ENCODE data around the gene RNF166. TPM values are rescaled to one million over a fixed set of nuclear protein-coding genes. Genes with fewer than 3 reads are reported as not detected.

The RNF166 gene
- total and polyA plus RNA-seq, 2 of the 13 experiments (the other 11 are each of a cell fraction or from before 2014, with no cell fraction given), result 21.4 to 23.0 TPM

- TF ChIP-seq ZNF691 (CRISPR knock-in tag; IDR thresholded peaks at IDR 0.05; ENCODE audit: borderline replicate concordance, low read depth) (peak; percentile 95), SMYD3 (CRISPR knock-in tag; IDR thresholded peaks at IDR 0.05) (peak; percentile 88), ZBED4 (CRISPR knock-in tag; IDR thresholded peaks at IDR 0.05; ENCODE audit: borderline replicate concordance) (peak; percentile 94), RAD51 (IDR thresholded peaks at IDR 0.05; ENCODE audit: borderline replicate concordance) (no peak), HHEX (CRISPR knock-in tag; IDR thresholded peaks at IDR 0.05) (peak; percentile 23; the same call in 1 of the 2 replicates), SP4 (CRISPR knock-in tag; IDR thresholded peaks at IDR 0.05) (peak; percentile 76), STAT5B (CRISPR knock-in tag; IDR thresholded peaks at IDR 0.05) (0 out of 2 replicates have a peak, but pooled peaks have one; percentile 69), TAF15 (IDR thresholded peaks at IDR 0.05; ENCODE audit: low read depth, low read length, poor library complexity, severe bottlenecking) (no peak), ZBTB1 (CRISPR knock-in tag; IDR thresholded peaks at IDR 0.05; ENCODE audit: borderline replicate concordance) (no peak), ZNF660 (CRISPR knock-in tag; IDR thresholded peaks at IDR 0.05; ENCODE audit: borderline replicate concordance, low read depth) (no peak), ZKSCAN5 (CRISPR knock-in tag; IDR thresholded peaks at IDR 0.05) (no peak; the same call in 1 of the 2 replicates), ZNF335 (CRISPR knock-in tag; IDR thresholded peaks at IDR 0.05) (peak; percentile 97), HDAC6 (IDR thresholded peaks at IDR 0.05; ENCODE audit: low read depth, low read length) (no peak), ZFP1 (CRISPR knock-in tag; IDR thresholded peaks at IDR 0.05) (peak; percentile 94), FOXA1 (IDR thresholded peaks at IDR 0.05) (no peak), FOXA1 (CRISPR knock-in tag; IDR thresholded peaks at IDR 0.05) (peak; percentile 98), ZNF558 (CRISPR knock-in tag; IDR thresholded peaks at IDR 0.05; ENCODE audit: borderline replicate concordance) (no peak), MBD4 (IDR thresholded peaks at IDR 0.05; ENCODE audit: borderline replicate concordance, low read length) (no peak), ZBTB43 (CRISPR knock-in tag; conservative IDR thresholded peaks at IDR 0.05) (no peak), ZNF556 (CRISPR knock-in tag; IDR thresholded peaks at IDR 0.05; ENCODE audit: borderline replicate concordance) (peak; percentile 84), CENPBD1 (CRISPR knock-in tag; IDR thresholded peaks at IDR 0.05; ENCODE audit: borderline replicate concordance, low read depth) (no peak), MZF1 (CRISPR knock-in tag; IDR thresholded peaks at IDR 0.05; ENCODE audit: borderline replicate concordance) (no peak), SUZ12 (IDR thresholded peaks at IDR 0.05; ENCODE audit: low read depth, low read length) (no peak), KLF13 (CRISPR knock-in tag; IDR thresholded peaks at IDR 0.05) (peak; percentile 86; the same call in 1 of the 2 replicates), IRX3 (CRISPR knock-in tag; IDR thresholded peaks at IDR 0.05; ENCODE audit: borderline replicate concordance, low read depth) (peak; percentile 90; the same call in 1 of the 2 replicates)
Observed at GRCh38 chr16:88651276-88651988, 54.8 kb downstream of the RNF166 start (continued).
